Astrocyte of the spinal cord (primary cell): Measurements from ENCODE around the gene TMEM132C.

Source experiments
- DNase-seq: peaks from one replicate; pipeline ENCODE4 v3.0.0; 2011; ENCODE audit warnings: low read depth, low spot score
- H3K4me3 ChIP-seq: 2 replicates; pipeline ENCODE4 v1.5.1; 2011; ENCODE audit warnings: low read depth, mild to moderate bottlenecking, low read length, moderate library complexity
- CTCF ChIP-seq: IDR thresholded peaks from 2 replicates; pipeline ENCODE4 v1.5.1; 2012; ENCODE audit warnings: low read depth, mild to moderate bottlenecking, low read length, inconsistent platforms
- in situ Hi-C: cut with HindIII; loops from 2 replicates; pipeline ENCODE4 v1.10.0; 2017; ENCODE audit warnings: low sequenced_read_pairs

TMEM132C gene

GRCh38 chr12:128753438-128753837 is 486.5 kb downstream of the TMEM132C start:
- no peak for DNase-seq
- H3K4me3 ChIP-seq: no peak overlapping the region
- no peak for TF ChIP-seq CTCF
- in situ Hi-C loops: no loop called here

GRCh38 chr12:128754275-128754674 is 487.3 kb downstream of the TMEM132C start:
- H3K4me3 ChIP-seq: no peak overlapping the region
- TF ChIP-seq CTCF: no peak
- no peak for DNase-seq
- in situ Hi-C loops: no loop called here

- DNase-seq: no peak
- TF ChIP-seq CTCF: no peak
- H3K4me3 ChIP-seq: no peak overlapping the region
- in situ Hi-C loops: no loop called here
Observed at GRCh38 chr12:128755566-128755965, 488.6 kb downstream of the TMEM132C start.
